ENCODE results near the gene CNN2. TPM values are rescaled to one million over a fixed set of nuclear protein-coding genes. Genes with fewer than 3 reads are reported as not detected.

The CNN2 gene
- total and polyA plus RNA-seq, 2 of the 4 experiments (the other 2 are of a cell fraction) = 272 to 395 TPM

DNA sequence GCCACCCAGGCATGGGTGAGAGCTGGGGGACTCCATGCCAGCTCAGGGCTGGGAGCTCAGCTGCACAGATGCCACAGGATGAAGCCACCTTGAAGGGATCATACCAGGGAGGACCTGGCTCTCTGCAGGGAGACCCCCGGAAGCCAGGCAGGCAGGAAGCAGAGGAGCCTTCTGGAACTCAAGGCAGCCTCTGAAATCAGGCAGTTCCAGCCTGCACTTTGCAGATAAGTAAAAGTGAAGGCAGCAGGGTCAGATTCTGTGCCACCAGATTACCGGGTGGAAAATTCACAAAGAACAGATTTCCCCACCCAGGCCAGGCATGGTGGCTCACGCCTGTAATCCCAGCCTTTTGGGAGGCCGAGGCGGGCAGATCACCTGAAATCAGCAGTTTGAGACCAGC is 8.0 kb upstream of the CNN2 start:
- Histone ChIP-seq H3K4me1 (ENCODE audit: control insufficient read depth, insufficient read depth, low read length) (peaks cover 33% of the 10 kb centered on the region), H3K9me3 (ENCODE audit: control insufficient read depth, insufficient read depth, low read length) (no peaks in the 10 kb centered on the region), H2BK120ac (ENCODE audit: low read depth, low read length) (no peak overlapping the region), H3K27ac (ENCODE audit: insufficient read depth, low read length) (no peak overlapping the region), H2BK20ac (ENCODE audit: low read depth, low read length) (no peak overlapping the region), H3K36me3 (ENCODE audit: control insufficient read depth, insufficient read depth, low read length) (peaks cover 6% of the 10 kb centered on the region; the same call in 1 of the 2 replicates), H3K14ac (replicated peaks; ENCODE audit: low read depth, low read length) (no peak overlapping the region), H4K8ac (ENCODE audit: low read depth in 2 of 2, low read length in 2 of 2) (no peak overlapping the region), H2AFZ (replicated peaks; ENCODE audit: low read length, poor library complexity) (no peak overlapping the region), H3K4me2 (ENCODE audit: low read depth, low read length) (no peak overlapping the region), H3K27me3 (ENCODE audit: control insufficient read depth, insufficient read depth, low read length) (no peaks in the 10 kb centered on the region), H3K79me1 (ENCODE audit: low read depth in 1 of 2, low read length in 2 of 2) (peaks cover 0 to 56% of the 10 kb centered on the region in 2 experiments; a peak in 2 of 4 replicates), H3K4me3 (ENCODE audit: insufficient read depth, low read depth, low read length) (no peak overlapping the region), H3K9ac (ENCODE audit: low read depth, low read length) (0 out of 2 replicates have a peak overlapping the region, but pooled peaks have one; percentile 7), H3K56ac (ENCODE audit: extremely low read depth, insufficient read depth, low read length) (no peak overlapping the region), H4K91ac (ENCODE audit: insufficient read depth, low read depth, low read length) (no peak overlapping the region), H2BK5ac (ENCODE audit: low read depth, low read length, poor library complexity, severe bottlenecking) (no peak overlapping the region), H3K18ac (ENCODE audit: low read depth, low read length) (no peak overlapping the region), H2BK15ac (ENCODE audit: low read depth, low read length) (no peak overlapping the region), H4K20me1 (ENCODE audit: insufficient read depth, low read length) (peaks cover 75% of the 10 kb centered on the region), H2AK5ac (ENCODE audit: low read depth, low read length) (no peak overlapping the region), H2AK9ac (replicated peaks; ENCODE audit: low read depth, low read length, poor library complexity) (no peak overlapping the region), H4K5ac (ENCODE audit: low read depth, low read length) (no peak overlapping the region), H3K23ac (ENCODE audit: low read depth, low read length) (0 out of 2 replicates have a peak overlapping the region, but pooled peaks have one; percentile 37), H3K4ac (ENCODE audit: low read depth, low read length) (no peak overlapping the region; the same call in 1 of the 2 replicates), H3K9me1 (ENCODE audit: insufficient read depth, low read length) (peaks cover 9% of the 10 kb centered on the region; the same call in 1 of the 2 replicates)
- CTCF ChIA-PET = interaction anchor here (1.0 kb wide), 1 partner anchor 18 kb away, joined by 3 read pairs; the partner anchor contains the start of gene GRIN3B
- DNase-seq (no peak), ATAC-seq (ENCODE audit: low read depth) (no peak)
- TF ChIP-seq CEBPB (IDR thresholded peaks at IDR 0.05; ENCODE audit: low read depth, low read length) (no peak), RCOR1 (IDR thresholded peaks at IDR 0.05; ENCODE audit: insufficient replicate concordance, low read length) (no peak), RFX5 (IDR thresholded peaks at IDR 0.05; ENCODE audit: low read depth, low read length) (no peak), MAZ (IDR thresholded peaks at IDR 0.05; ENCODE audit: borderline replicate concordance, low read depth, low read length) (no peak), MXI1 (IDR thresholded peaks at IDR 0.05; ENCODE audit: borderline replicate concordance, low read depth, low read length) (no peak), MAFK (IDR thresholded peaks at IDR 0.05; ENCODE audit: low read depth, low read length) (no peak), BHLHE40 (IDR thresholded peaks at IDR 0.05; ENCODE audit: low read depth, low read length) (no peak), SMC3 (IDR thresholded peaks at IDR 0.05; ENCODE audit: low read depth, low read length) (no peak), POLR2A (IDR thresholded peaks at IDR 0.05; ENCODE audit: low read depth, low read length) (no peak), RAD21 (IDR thresholded peaks at IDR 0.05; ENCODE audit: low read length) (no peak), FOS (IDR thresholded peaks at IDR 0.05; ENCODE audit: low read depth, low read length) (no peak)
- TF ChIP-seq, protein P1, sequence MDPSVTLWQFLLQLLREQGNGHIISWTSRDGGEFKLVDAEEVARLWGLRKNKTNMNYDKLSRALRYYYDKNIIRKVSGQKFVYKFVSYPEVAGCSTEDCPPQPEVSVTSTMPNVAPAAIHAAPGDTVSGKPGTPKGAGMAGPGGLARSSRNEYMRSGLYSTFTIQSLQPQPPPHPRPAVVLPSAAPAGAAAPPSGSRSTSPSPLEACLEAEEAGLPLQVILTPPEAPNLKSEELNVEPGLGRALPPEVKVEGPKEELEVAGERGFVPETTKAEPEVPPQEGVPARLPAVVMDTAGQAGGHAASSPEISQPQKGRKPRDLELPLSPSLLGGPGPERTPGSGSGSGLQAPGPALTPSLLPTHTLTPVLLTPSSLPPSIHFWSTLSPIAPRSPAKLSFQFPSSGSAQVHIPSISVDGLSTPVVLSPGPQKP (IDR thresholded peaks at IDR 0.05; ENCODE audit: borderline replicate concordance, low read depth, low read length) = no peak
- TF ChIP-seq, protein P2, sequence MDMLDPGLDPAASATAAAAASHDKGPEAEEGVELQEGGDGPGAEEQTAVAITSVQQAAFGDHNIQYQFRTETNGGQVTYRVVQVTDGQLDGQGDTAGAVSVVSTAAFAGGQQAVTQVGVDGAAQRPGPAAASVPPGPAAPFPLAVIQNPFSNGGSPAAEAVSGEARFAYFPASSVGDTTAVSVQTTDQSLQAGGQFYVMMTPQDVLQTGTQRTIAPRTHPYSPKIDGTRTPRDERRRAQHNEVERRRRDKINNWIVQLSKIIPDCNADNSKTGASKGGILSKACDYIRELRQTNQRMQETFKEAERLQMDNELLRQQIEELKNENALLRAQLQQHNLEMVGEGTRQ (IDR thresholded peaks at IDR 0.05; ENCODE audit: low read depth, low read length) = no peak
- POLR2A ChIA-PET (ENCODE audit: unreplicated experiment) = interaction anchor here (1.4 kb wide), 1 partner anchor 9 kb away, joined by 5 read pairs; no protein-coding TSS in a partner anchor
- 60% methylated on average over 1 of the region's 5 CpGs; no CpG with 5 or more reads in 1 of the 2 experiments for WGBS, 2 experiments (ENCODE audit: extremely low coverage in 2 of 2, insufficient read length in 1 of 2)
- in situ Hi-C loops (cut with MboI; ENCODE audit: low sequenced_read_pairs) (no loop called here), intact Hi-C loops (cut with micrococcal nuclease) (no loop called here), dilution Hi-C loops (cut with HindIII; ENCODE audit: low sequenced_read_pairs, unreplicated experiment) (no loop called here)
- BruUV-seq (replicated peaks) = no TSS peak
